IPS DF 4.7 (cell line): Measurements from ENCODE around the gene ACOT6.
"Not testable (repeated sequence)": the region's sequence is repeated elsewhere in the genome, so short reads cannot be mapped to it uniquely, and the experiment has no call there.

Experiments used
- DNase-seq: peaks from one replicate; pipeline ENCODE4 v3.0.0-alpha.2; 2013; ENCODE audit warnings: low spot score; ENCODE audit errors: extremely low read depth

The ACOT6 gene

DNA sequence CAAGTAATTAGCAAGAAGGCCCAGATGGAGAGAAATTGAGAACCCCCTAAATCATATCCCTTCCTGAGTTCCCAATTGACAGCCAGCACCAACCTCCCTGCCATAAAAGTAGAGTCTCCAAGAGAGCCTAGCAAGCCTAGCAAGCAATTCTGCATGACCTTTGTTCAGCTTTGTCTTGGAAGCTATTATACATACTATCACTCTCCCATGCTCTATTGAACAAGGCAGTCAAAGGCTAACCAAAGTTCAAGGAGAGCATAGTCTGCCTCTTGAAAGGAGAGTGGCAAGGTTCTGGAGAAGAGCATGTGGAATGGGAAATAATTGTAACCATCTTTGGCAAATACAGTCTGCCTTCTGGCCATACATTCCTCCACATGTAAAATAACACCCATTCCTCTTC is 12.8 kb upstream of the ACOT6 start:
- DNase-seq = no peak

DNA sequence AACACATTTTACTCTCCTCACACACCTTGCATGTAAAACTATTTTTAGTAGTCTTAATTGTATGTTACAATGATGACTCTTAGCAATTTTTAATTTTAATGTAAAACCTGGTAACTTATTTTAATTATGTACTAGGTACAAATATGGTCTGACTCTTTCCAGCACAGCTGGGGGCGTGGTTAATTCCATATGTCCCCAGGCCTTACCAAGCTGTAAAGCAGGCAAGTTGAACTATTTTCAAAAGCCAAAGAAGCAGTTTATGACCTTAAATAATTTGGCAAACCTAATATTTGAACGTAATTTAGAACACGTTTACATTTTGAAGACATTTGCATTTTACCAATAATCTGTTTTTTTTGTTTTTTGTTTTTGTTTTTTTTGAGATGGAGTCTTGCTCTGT is 9.3 kb upstream of the ACOT6 start:
- no peak for DNase-seq

DNA sequence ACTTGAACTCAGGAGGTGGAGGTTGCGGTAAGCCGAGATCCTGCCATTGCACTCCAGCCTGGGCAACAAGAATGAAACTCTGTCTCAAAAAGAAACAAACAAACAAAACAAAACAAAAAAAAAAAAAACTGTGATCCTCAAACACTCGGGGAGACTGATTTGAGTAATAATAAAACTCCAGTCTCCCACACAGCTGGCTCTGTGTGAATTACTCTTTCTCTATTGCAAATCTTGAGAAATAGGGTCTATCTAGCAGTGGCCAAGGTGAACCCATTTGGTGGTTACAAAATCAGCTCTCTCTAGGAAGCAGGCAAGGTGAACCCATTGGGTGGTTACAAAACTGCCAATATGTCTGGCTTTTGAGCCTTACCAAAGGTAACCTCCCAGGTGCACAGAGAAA is 6.0 kb upstream of the ACOT6 start:
- no peak for DNase-seq

DNA sequence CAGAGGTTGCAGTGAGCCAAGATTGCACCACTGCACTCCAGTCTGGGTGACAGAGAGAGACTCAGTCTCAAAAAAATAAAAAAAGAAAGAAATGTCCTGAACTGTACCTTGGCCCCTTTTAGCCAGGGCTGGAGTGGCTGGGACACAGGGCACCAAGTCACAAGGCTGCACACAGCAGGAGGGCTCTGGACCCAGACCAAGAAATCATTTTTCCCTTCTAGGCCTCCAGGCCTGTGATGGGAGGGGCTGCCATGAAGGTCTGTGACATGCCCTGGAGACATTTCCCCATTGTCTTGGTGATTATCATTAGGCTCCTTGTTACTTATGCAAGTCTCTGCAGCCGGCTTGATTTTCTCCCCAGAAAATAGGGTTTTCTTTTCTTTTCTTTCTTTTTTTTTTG is 5.1 kb upstream of the ACOT6 start:
- no peak for DNase-seq

DNA sequence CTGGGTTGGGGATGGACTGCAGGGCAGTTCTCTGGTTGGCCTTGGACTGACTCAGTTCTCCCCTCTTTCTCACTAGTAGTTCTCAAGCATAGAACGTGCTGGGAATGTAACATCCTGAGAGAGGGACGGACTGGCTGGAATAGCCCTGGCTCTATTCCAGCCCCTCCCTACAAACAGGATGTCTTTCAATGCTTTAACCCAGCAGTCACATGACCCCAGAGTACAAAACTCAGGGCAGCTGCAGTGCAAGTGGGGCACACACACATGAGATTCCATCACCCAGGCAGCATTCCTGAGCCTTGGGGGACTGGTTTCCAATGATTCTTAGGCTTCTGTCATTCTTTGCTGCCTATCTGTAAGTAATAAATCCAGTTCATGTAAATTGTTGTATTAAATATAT is 1.6 kb upstream of the ACOT6 start:
- no peak for DNase-seq

DNA sequence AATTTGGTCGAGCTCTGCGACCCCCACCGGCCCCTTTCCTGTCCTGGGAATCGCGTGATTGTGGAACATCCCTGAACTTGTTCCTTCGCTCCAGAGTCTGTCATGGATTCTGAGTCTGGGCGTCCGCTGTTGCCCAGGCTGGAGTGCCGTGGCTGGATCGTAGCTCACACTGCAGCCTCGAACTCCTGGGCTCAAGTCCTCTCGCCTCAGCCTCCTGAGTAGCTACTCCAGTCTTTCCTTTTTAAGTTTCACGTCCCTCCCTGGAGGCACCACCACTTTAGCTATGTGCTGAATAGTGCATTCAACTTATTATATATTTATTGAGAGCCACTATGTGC is 698 bp downstream of the ACOT6 start:
- no peak for DNase-seq

DNA sequence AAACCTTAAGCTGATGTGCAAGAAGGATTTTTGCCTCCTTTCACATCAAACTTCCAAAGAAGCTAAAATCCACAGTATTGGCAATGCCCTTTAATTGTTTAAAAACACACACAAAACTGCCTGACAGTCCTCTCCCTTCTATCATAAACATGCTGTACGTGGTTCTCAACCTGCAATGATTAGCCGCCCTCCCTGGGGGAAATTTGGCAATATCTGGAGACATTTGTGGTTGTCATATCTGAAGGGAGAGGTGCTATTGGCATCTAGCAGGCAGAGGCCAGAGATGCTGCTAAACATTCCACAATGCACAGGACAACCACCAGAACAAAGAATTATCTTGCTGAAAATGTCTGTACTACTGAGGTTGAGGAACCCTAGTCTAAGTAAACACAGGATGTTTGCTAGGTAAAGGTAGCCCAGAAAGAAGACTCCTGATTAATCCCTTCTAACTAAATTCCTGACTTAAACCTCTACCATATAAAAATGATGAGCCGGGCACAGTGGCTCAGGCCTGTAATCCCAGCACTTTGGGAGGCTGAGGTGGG is 1.2 kb downstream of the ACOT6 start:
- DNase-seq = no peak

DNA sequence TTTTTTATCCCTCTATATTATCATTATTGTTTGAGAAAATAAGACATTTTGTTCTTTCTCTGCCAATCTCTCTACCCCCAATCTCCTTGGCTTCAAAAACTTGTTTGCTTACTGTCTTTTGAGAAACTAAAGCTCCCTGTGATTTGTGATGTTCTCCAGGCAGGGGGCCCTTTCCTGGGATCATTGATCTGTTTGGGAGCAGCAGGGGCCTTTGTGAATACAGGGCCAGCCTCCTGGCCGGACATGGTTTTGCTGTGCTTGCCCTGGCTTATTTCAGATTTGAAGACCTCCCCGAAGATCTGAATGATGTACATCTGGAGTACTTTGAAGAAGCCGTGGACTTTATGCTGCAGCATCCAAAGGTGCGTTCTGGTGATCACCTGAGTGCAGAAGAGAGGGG is 4.5 kb downstream of the ACOT6 start:
- no peak for DNase-seq

DNA sequence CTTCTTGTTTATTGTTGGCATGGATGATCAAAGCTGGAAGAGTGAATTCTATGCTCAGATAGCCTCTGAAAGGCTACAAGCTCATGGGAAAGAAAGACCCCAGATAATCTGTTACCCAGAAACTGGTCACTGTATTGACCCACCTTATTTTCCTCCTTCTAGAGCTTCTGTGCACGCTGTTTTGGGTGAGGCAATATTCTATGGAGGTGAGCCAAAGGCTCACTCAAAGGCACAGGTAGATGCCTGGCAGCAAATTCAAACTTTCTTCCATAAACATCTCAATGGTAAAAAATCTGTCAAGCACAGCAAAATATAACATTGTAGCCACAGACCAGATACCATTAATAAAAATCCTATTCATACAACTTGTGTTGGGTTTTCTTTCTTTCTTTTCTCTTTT is 7.2 kb downstream of the ACOT6 start:
- no peak for DNase-seq

DNA sequence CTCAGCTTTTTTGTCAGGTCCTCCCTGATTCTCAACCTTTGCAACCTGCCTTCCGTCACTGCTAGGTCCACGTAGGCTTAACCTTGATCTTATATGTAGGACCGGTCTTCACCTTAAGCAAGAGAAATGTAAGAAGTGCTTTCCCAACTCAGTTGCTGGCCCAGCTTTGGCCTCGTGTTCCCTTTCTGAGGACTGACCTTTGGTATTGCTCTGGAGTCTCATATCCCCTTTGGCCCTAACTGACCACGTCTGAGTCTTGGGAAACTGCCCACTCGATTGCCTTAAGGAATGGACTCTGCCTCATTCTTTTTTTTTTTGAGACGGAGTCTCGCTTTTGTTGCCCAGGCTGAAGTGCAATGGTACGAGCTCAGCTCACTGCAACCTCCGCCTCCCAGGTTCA is 8.0 kb downstream of the ACOT6 start:
- no peak for DNase-seq

DNA sequence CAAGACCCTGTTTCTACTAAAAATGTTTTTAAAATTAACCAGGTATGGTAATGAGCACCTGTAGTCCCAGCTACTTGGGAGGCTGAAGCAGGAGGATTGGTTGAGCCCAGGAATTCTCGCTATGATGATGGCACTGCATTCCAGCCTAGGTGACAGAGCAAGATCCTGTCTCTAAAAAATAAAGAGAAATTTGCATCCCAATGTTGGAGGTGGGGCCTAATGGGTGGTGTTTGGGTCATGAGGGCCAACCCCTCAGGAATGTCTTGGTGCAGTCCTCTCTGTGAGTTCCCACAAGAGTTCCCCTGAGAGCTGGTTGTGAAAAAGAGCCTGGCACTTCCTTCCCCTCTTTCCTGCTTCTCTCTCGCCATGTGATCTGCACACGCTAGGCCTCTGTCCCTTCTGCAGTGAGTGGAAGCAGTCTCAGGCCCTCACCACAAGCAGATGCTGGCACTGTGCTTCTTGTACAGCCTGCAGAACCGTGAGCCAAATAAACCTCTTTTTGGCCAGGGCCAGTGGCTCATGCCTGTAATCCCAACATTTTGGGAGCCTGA is 11.3 kb downstream of the ACOT6 start:
- no peak for DNase-seq

DNA sequence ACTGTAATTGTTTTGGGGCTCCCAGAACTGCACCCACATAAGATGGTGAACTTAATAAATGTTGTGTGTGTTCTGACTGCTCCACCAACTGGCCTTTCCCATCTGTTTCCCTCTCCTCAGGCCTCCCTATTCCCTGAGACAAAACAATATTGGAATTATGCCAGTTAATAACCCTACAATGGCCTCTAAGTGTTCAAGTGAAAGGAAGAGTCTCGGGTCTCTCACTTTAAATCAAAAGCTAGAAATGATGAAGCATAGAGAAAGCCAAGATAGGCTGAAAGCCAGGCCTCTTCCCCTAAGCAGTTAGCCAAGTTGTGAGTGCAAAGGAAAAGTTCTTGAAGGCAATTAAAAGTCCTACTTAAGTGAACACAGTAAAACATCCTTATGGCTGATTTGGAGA is 13.4 kb downstream of the ACOT6 start:
- DNase-seq = no peak

DNA sequence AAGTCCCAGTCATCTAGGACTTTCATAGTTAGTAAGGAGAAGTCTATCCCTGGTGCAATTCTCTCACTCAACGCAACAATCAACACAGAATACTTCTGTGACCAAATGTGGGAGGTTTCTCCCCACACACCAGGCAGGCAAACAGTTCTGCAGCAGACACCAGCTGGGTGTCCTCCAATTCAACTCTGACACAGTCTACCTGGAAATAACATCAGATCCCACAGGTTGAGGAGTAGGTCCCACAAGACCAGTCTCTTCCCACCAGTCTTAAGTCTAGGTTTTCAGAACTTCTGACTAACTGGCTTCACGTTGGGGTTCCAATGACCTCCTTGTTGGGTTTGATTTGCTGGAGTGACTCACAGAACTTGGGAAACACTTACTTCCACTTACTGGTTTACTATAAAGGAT is 14.8 kb downstream of the ACOT6 start:
- no peak for DNase-seq

DNA sequence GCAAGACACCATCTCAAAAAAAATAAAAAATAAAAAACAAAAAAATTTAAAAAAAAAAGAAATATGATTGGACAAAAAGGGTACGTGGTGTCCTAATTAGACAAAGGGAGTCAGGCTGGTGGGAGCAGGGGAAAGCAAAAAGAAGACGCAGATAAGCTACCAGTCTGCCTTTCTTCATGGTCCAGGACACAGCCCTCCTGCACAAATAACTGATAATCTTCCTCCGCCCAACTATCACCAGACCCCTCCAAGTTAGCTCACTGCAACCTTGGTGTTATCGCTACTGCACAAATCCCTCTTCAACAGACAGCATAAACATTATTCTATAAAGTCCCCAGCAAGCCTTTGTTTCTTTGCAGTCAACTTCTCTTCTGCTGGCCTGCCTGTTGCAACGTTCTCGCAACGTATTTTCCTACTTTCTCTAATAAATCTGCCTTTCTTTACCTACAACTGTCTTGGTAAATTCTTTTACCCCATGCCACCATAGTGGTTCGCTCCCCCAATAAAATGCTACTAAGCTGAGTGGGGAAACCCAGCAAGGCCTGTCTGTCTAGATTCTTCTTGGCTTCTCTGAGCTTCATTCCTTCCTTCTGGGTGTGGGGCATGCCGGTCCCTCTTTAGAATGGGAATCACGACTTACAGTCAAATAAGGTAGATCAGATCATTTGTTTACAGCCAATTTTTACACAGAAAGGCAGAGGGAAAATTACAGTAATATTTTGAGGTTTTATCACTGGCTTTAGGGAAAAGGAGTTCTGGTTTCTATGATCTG is 17.9 kb downstream of the ACOT6 start:
- DNase-seq = no peak

DNA sequence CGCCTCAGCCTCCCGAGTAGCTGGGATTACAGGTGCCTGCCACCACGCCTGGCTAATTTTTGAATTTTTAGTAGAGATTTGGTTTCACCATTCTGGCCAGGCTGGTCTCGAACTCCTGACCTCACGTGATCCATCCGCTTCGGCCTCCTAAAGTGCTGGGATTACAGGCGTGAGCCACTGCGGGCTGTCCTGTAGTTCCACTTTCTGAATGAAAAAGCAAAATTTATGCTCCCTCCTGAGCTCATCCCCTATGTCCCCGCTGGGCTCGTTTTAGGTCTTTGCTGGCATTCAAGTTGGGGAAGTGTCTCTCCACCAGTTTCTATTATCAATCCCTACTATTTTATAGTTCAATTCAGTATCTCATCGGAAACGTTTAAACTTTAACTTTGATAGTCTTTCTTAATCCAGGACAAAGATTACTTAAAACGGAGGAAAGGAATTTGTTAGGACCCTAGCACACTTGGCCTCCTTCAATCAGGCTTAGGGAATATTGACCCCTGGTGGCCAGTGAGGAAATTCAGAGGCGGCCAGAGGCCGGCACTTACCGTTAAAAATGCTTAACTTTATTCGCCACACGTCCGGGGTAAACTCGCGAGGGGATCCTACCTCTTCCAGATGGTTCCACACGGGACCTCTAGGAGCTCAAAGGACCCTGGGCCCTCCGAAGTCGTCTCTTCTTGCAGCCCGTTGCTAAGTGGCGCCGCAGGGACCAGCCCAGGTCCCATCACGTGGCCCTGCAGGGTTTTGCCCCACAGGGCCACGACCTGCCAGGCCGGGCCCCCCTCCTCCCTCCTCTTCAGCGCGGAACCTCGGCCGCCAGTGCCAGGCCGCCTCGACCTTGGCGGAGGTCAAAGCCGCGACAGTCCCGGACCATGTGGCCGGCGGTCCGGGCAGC is 21.0 kb downstream of the ACOT6 start:
- DNase-seq = no peak

DNA sequence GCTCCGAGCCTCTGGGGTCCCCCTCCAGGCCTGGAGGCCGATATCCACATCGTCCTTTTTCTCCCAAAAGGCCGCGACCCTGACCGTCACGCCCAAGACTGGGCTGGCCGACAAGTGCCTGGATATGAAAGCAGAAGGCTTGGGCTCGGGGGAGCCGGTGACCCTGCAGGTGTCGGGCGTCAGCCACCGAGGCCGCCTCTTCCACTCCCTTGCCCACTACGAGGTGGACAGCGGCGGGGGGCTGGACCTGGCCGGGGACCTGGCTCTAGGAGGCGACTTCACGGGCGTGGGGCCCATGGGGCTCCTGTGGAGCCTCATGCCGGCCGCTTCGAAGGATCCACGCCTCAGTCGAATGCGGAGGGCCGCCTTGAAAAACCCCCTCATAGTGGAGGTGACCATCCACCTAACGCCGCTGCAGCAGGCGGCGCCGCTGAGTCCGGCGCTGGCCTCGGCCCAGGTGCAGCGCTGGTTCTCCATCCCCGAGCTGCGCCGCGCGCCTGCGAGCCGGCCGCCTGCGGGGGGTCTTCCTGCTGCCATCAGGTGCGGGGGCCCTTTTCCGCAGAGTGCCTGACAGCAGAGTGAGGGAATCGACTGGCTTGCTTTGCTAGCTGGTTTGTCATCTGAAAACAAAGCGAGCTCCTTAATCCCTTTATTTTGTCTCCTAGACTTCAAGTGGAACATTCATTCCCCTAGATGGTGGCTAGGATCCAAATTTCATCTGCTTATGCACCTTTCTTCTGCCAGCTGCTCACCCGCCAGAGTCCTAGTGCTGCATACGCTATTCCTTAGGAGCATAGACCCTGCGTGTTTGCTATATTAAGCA is 21.9 kb downstream of the ACOT6 start:
- DNase-seq = no peak

DNA sequence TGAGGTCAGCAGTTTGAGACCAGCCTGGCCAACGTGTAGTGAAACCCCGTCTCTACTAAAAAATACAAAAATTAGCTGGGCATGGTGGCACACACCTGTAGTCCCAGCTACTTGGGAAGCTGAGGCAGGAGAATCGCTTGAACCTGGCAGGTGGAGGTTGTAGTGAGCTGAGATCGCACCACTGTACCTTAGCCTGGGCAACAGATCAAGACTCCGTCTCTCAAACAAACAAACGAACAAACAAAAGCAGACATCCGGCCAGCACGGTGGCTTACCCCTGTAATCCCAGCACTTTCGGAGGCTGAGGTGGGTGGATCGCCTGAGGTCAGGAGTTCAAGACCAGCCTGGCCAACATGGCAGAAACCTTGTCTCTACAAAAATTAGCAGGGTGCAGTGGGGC is 24.0 kb downstream of the ACOT6 start:
- DNase-seq = not testable (repeated sequence)

DNA sequence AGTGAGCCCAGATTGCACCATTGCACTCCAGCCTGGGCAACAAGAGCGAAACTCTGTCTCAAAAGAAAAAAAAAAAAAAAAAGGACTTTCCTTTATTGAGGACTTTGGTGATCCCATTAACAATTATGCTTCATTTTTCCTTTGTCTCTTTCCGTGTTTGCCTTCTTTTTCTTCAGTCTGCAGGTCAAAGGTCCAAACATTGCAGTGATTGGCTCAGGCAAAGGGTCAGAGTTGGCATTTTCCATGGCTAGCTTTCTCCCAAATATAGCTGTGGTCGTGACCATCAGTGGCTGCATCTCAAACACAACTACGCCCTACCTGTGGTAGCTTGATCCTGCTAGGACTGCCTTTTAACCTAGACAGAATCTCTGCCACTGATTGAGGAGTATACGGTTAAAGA is 25.5 kb downstream of the ACOT6 start:
- no peak for DNase-seq

DNA sequence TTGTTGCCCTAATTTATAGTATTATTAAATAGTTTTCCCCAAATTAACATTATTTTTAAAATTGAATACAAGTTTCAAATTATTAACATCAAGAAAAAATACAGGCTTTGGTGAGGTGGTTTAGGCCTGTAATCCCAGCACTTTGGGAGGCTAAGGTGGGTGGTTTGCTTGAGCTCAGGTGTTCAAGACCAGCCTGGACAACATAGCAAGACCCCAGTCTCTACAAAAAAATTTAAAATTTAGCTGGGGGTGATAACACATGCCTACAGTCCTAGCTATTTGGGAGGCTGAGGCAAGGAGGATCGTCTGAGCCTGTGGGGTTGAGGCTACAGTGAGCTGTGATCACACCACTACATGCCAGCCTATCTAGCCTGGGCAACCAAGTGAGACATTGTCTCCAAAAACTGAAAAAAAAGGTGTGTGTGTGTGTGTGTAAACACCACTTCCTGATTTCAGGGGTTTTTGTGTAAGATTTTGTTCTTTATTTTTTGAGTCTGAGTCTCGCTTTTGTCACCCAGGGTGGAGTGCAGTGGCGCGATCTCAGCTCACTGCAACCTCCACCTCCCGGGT is 28.6 kb downstream of the ACOT6 start:
- no peak for DNase-seq

DNA sequence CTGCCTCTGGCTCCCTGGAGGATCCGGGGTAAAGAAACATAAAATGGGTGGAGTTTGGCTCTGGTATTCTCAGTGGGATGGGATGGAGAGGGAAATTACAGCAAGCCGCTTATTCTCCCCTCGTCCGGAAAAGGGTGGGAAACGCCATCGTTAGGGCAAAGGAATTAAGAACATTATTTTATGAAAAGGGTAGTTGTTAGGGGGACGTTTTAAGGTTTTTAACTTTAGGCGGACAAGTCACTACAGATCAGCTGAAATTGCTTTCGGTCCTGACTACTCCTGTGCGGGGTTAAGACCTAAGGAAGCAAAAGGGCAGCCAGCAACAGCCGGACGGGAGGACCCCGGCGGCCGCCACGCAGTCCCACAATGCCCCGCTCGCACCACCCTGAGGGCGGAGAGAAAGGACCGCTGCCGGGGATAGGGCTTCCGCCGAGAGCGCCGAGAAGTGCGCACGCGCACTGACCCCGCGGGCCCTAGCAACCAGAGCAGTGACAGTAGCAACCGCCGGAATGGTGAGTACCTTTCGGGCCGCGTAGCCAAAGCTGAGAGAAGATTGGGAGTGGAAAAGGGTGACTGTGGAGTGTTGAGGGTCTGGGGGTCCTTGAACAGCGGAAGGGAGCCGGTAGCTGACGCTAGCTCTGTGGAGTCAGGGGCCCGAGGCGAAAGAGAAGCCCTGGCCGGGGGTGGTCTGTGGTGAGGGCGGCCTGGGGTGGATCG is 32.4 kb downstream of the ACOT6 start, which contains the start of gene DNAL1:
DNAL1 (plus strand) TSS at position 456 of the 717 bp plus-strand sequence; CDS start at position 510, 54 bp downstream.
- DNase-seq = no peak
